ENCODE measurements around the gene TNFRSF1A.

The TNFRSF1A gene

GRCh38 chr12:6336079-6336888 lies 5.6 kb downstream of the TNFRSF1A start:
- H3K36me3 ChIP-seq (ENCODE audit: control insufficient read depth, insufficient read depth, low read length): peaks cover 12% of the 10 kb centered on the region
- peak overlapping the region; percentile 55 for H3K27ac ChIP-seq (ENCODE audit: low read length)
- peaks cover 20% of the 10 kb centered on the region for H3K4me1 ChIP-seq (ENCODE audit: control insufficient read depth, insufficient read depth, low read length)

DNA sequence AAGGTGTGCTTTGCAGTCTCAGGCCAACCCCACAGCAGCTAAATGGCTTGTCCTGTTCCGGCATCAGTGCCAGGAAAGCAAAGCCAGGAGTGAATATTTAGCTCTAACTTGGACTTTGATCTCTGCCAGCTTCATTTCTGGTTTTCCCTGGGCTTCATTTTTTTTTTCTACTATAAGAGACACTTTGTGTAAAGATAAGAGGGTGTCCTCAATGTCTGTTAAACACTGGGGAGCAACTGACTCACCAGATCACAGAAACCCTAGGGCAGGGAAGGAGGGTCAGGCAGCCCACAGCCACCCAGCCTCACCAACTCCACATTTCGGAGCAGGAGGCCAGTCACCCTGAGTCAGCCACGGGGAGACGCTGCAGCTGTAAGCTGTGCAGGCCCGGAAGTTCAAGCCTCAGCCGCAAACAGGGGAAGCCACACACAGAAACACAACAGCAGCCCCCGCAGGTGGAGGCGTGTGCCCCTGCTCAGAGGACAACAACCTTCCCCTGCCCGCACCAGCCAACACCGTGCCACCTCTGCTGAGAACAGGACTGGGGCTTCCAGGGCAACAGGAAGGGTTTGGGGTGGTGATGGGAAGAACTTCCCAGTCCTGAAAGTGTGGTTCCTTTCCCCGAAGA lies 6.3 kb downstream of the TNFRSF1A start:
- Histone ChIP-seq H3K4me1 (ENCODE audit: control insufficient read depth, insufficient read depth, low read length) (peaks cover 20% of the 10 kb centered on the region), H3K27ac (ENCODE audit: low read length) (peak overlapping the region; percentile 55), H3K4me3 (ENCODE audit: low read length) (no peak overlapping the region), H3K27me3 (ENCODE audit: control insufficient read depth, insufficient read depth, low read length) (no peaks in the 10 kb centered on the region), H3K9me3 (ENCODE audit: control insufficient read depth, insufficient read depth, low read length) (no peaks in the 10 kb centered on the region), H3K36me3 (ENCODE audit: control insufficient read depth, insufficient read depth, low read length) (peaks cover 12% of the 10 kb centered on the region)
- WGBS (ENCODE audit: insufficient coverage, insufficient read length): no CpG with 5 or more reads among the region's 11 CpGs
- no peak for DNase-seq (ENCODE audit: low read depth, low spot score)

More at GRCh38 chr12:6336079-6336888, 5.6 kb downstream of the TNFRSF1A start:
- WGBS (ENCODE audit: insufficient coverage, insufficient read length): no CpG with 5 or more reads among the region's 12 CpGs
- no peaks in the 10 kb centered on the region for H3K27me3 ChIP-seq (ENCODE audit: control insufficient read depth, insufficient read depth, low read length)
- peak overlapping the region; percentile 2; the same call in 1 of the 2 replicates for H3K4me3 ChIP-seq (ENCODE audit: low read length)
- H3K9me3 ChIP-seq (ENCODE audit: control insufficient read depth, insufficient read depth, low read length): no peaks in the 10 kb centered on the region
- peak; percentile 96 for DNase-seq (ENCODE audit: low read depth, low spot score)

DNA sequence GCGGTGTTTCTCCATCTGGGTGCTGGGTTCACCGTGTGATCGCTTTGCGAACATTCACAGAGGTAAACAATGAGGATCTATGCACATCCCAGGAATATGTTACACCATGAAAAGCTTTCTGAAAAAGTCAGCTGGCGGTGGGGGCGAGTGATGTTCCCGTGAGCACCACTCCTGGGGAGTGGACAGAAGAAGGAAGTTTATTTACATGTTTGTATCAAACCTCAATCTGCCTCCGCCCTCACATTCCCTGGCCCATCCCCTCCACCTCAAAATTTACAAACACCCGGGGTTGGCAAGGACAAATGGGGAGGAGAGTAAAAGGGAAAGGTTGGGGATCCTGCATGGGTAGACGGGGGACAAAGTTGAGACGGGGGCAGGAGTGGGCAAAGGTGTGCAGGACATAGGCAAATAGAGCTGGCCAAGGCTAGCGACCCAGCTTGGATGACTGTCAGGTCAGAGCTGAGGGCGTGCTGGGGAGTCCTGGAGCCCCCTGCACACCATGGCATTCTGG lies 6.9 kb downstream of the TNFRSF1A start:
- peaks cover 20% of the 10 kb centered on the region for H3K4me1 ChIP-seq (ENCODE audit: control insufficient read depth, insufficient read depth, low read length)
- H3K27ac ChIP-seq (ENCODE audit: low read length): no peak overlapping the region
- no peaks in the 10 kb centered on the region for H3K27me3 ChIP-seq (ENCODE audit: control insufficient read depth, insufficient read depth, low read length)
- no CpG with 5 or more reads among the region's 13 CpGs for WGBS (ENCODE audit: insufficient coverage, insufficient read length)
- peaks cover 12% of the 10 kb centered on the region for H3K36me3 ChIP-seq (ENCODE audit: control insufficient read depth, insufficient read depth, low read length)
- no peak overlapping the region for H3K4me3 ChIP-seq (ENCODE audit: low read length)
- no peaks in the 10 kb centered on the region for H3K9me3 ChIP-seq (ENCODE audit: control insufficient read depth, insufficient read depth, low read length)
- DNase-seq (ENCODE audit: low read depth, low spot score): no peak

GRCh38 chr12:6334359-6334758 lies 7.5 kb downstream of the TNFRSF1A start:
- no peaks in the 10 kb centered on the region for H3K27me3 ChIP-seq (ENCODE audit: control insufficient read depth, insufficient read depth, low read length)
- WGBS (ENCODE audit: insufficient coverage, insufficient read length): no CpG with 5 or more reads among the region's 5 CpGs
- peaks cover 16% of the 10 kb centered on the region for H3K4me1 ChIP-seq (ENCODE audit: control insufficient read depth, insufficient read depth, low read length)
- H3K9me3 ChIP-seq (ENCODE audit: control insufficient read depth, insufficient read depth, low read length): no peaks in the 10 kb centered on the region
- DNase-seq (ENCODE audit: low read depth, low spot score): no peak
- no peak overlapping the region for H3K4me3 ChIP-seq (ENCODE audit: low read length)
- peaks cover 17% of the 10 kb centered on the region for H3K36me3 ChIP-seq (ENCODE audit: control insufficient read depth, insufficient read depth, low read length)
- H3K27ac ChIP-seq (ENCODE audit: low read length): no peak overlapping the region

- Histone ChIP-seq H3K9me3 (ENCODE audit: control insufficient read depth, insufficient read depth, low read length) (no peaks in the 10 kb centered on the region), H3K4me1 (ENCODE audit: control insufficient read depth, insufficient read depth, low read length) (peaks cover 15% of the 10 kb centered on the region), H3K4me3 (ENCODE audit: low read length) (no peak overlapping the region), H3K36me3 (ENCODE audit: control insufficient read depth, insufficient read depth, low read length) (peaks cover 25% of the 10 kb centered on the region), H3K27me3 (ENCODE audit: control insufficient read depth, insufficient read depth, low read length) (no peaks in the 10 kb centered on the region), H3K27ac (ENCODE audit: low read length) (no peak overlapping the region)
- no CpG with 5 or more reads among the region's 9 CpGs for WGBS (ENCODE audit: insufficient coverage, insufficient read length)
- no peak for DNase-seq (ENCODE audit: low read depth, low spot score)
These were observed 8.3 kb downstream of the TNFRSF1A start for GRCh38 chr12:6333566-6333965.

DNA sequence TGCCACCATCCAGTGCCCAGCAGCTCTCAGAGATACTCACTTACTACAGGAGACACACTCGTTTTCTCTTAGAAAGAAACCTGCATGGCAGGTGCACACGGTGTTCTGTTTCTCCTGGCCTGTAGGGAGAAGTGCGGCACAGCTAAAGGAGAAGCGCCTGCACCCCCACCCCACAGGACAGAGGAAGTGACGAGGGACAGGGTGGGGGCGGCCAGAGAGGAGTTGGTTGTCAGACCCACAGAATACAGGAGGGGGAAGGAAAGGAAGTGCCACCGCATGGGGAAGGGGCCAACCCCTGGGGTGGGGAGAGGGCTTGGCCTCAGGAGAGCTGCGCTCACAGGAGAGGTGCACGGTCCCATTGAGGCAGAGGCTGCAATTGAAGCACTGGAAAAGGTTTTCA lies 8.8 kb downstream of the TNFRSF1A start:
- Histone ChIP-seq H3K4me3 (ENCODE audit: low read length) (no peak overlapping the region), H3K36me3 (ENCODE audit: control insufficient read depth, insufficient read depth, low read length) (peaks cover 28% of the 10 kb centered on the region), H3K27ac (ENCODE audit: low read length) (no peak overlapping the region), H3K9me3 (ENCODE audit: control insufficient read depth, insufficient read depth, low read length) (no peaks in the 10 kb centered on the region), H3K4me1 (ENCODE audit: control insufficient read depth, insufficient read depth, low read length) (peaks cover 14% of the 10 kb centered on the region), H3K27me3 (ENCODE audit: control insufficient read depth, insufficient read depth, low read length) (no peaks in the 10 kb centered on the region)
- DNase-seq (ENCODE audit: low read depth, low spot score): no peak
- no CpG with 5 or more reads among the region's 9 CpGs for WGBS (ENCODE audit: insufficient coverage, insufficient read length)

DNA sequence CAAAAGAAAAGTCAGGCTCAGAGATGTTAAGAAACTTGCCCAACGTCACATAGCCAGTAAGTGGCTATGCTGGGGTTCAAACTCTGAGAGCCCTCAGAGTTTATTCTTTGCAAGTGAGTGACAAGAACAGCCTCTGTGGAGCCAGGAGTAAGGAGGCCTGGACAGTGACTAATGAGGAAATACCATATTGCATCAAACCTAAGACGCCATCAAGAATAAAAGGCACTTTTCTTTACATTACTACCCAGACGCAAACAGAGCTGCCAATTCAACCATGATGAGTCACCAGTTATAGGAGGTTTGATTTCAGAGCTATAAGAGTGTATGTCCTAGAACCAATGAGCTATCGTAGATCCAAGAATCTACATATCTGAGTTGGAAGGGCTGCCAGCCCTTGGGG lies 9.4 kb downstream of the TNFRSF1A start:
- no peak overlapping the region for H3K27ac ChIP-seq (ENCODE audit: low read length)
- H3K27me3 ChIP-seq (ENCODE audit: control insufficient read depth, insufficient read depth, low read length): no peaks in the 10 kb centered on the region
- DNase-seq (ENCODE audit: low read depth, low spot score): no peak
- peaks cover 28% of the 10 kb centered on the region for H3K36me3 ChIP-seq (ENCODE audit: control insufficient read depth, insufficient read depth, low read length)
- H3K9me3 ChIP-seq (ENCODE audit: control insufficient read depth, insufficient read depth, low read length): no peaks in the 10 kb centered on the region
- no peak overlapping the region for H3K4me3 ChIP-seq (ENCODE audit: low read length)
- H3K4me1 ChIP-seq (ENCODE audit: control insufficient read depth, insufficient read depth, low read length): peaks cover 12% of the 10 kb centered on the region
- no CpG with 5 or more reads among the region's 4 CpGs for WGBS (ENCODE audit: insufficient coverage, insufficient read length)

- Histone ChIP-seq H3K36me3 (ENCODE audit: control insufficient read depth, insufficient read depth, low read length) (peaks cover 28% of the 10 kb centered on the region), H3K4me1 (ENCODE audit: control insufficient read depth, insufficient read depth, low read length) (peaks cover 8% of the 10 kb centered on the region), H3K9me3 (ENCODE audit: control insufficient read depth, insufficient read depth, low read length) (no peaks in the 10 kb centered on the region), H3K4me3 (ENCODE audit: low read length) (no peak overlapping the region), H3K27me3 (ENCODE audit: control insufficient read depth, insufficient read depth, low read length) (no peaks in the 10 kb centered on the region), H3K27ac (ENCODE audit: low read length) (no peak overlapping the region)
- no peak for DNase-seq (ENCODE audit: low read depth, low spot score)
- WGBS (ENCODE audit: insufficient coverage, insufficient read length): no CpG with 5 or more reads among the region's 4 CpGs
These were observed 10.7 kb downstream of the TNFRSF1A start for GRCh38 chr12:6330999-6331714.

DNA sequence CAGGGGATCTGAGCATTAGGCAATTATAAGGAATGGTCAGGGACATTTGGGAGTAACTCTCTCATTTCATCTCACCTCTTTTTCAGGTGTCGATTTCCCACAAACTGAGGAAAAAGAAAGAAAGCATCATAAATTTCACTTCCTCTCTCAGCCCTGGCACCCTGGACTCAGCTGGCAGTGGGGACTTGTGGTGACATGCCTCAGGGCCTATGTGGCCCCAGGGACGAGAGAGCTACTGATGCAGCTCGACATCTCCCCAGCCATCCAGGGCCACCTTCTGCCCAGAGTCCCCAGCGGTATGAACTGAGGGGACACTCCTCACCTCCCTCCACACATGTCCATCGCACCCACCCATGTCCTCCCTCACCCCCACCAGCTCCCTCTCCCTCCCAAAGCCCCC lies 11.7 kb downstream of the TNFRSF1A start:
- WGBS (ENCODE audit: insufficient coverage, insufficient read length): no CpG with 5 or more reads among the region's 5 CpGs
- peaks cover 4% of the 10 kb centered on the region for H3K4me1 ChIP-seq (ENCODE audit: control insufficient read depth, insufficient read depth, low read length)
- H3K4me3 ChIP-seq (ENCODE audit: low read length): no peak overlapping the region
- DNase-seq (ENCODE audit: low read depth, low spot score): no peak
- no peak overlapping the region for H3K27ac ChIP-seq (ENCODE audit: low read length)
- H3K27me3 ChIP-seq (ENCODE audit: control insufficient read depth, insufficient read depth, low read length): no peaks in the 10 kb centered on the region
- no peaks in the 10 kb centered on the region for H3K9me3 ChIP-seq (ENCODE audit: control insufficient read depth, insufficient read depth, low read length)
- peaks cover 28% of the 10 kb centered on the region for H3K36me3 ChIP-seq (ENCODE audit: control insufficient read depth, insufficient read depth, low read length)

GRCh38 chr12:6329703-6330064 lies 12.2 kb downstream of the TNFRSF1A start:
- no peak overlapping the region for H3K4me3 ChIP-seq (ENCODE audit: low read length)
- H3K27me3 ChIP-seq (ENCODE audit: control insufficient read depth, insufficient read depth, low read length): no peaks in the 10 kb centered on the region
- H3K4me1 ChIP-seq (ENCODE audit: control insufficient read depth, insufficient read depth, low read length): peaks cover 8% of the 10 kb centered on the region
- H3K27ac ChIP-seq (ENCODE audit: low read length): no peak overlapping the region
- no peak for DNase-seq (ENCODE audit: low read depth, low spot score)
- H3K9me3 ChIP-seq (ENCODE audit: control insufficient read depth, insufficient read depth, low read length): no peaks in the 10 kb centered on the region
- H3K36me3 ChIP-seq (ENCODE audit: control insufficient read depth, insufficient read depth, low read length): peaks cover 28% of the 10 kb centered on the region
- no CpG with 5 or more reads among the region's 15 CpGs for WGBS (ENCODE audit: insufficient coverage, insufficient read length)
